PC-9 (cell line): Measurements from ENCODE around the gene COL23A1.

Experiments used
- CTCF ChIP-seq: fragments of 200-600 bp; sonication (generic); conservative IDR thresholded peaks from 2 replicates; pipeline ENCODE4 v1.6.1; 2017; ENCODE audit warnings: mixed run types, antibody characterized with exemption, mild to moderate bottlenecking, moderate library complexity
- EZH2 ChIP-seq: fragments of 200-600 bp; sonication (generic); IDR thresholded peaks from 2 replicates; pipeline ENCODE4 v1.8.0; 2017; ENCODE audit warnings: antibody characterized with exemption, low read depth

GRCh38 chr5:178557416-178557815 is 32.8 kb downstream of the COL23A1 start:
- TF ChIP-seq CTCF (no peak), EZH2 (no peak)
